GM12875 (cell line): Measurements from ENCODE around the gene DNAJC18.

Experiments
- H3K4me3 ChIP-seq: one replicate; pipeline ENCODE4 v1.5.1; 2011; ENCODE audit warnings: low read depth, low read length, control low read depth
- CTCF ChIP-seq: IDR thresholded peaks from 2 replicates; pipeline ENCODE4 v1.5.1; 2011; ENCODE audit warnings: low read depth, mild to moderate bottlenecking, control low read depth, inconsistent platforms, low read length, moderate library complexity, borderline replicate concordance; ENCODE audit not compliant: insufficient read depth

The DNAJC18 gene

DNA sequence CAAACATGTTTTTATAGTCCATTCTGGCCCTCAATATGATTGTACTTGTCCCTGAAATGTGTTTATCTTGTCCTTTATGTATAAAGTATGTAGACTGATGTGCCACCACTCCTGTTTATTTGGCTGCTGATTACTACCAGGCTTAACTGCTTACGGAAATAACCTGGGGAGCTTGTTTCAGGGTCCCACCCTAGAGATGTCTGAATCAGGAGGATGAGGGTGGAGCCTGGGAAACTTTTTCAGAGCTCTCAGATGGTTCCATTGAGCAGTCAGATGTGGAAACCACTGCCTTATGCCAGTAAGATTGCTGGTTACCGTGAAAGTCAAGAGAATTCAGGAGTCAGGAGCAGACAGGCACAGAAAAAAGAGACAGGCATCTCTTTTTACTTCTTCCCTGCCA lies 75.4 kb downstream of the DNAJC18 start:
- H3K4me3 ChIP-seq: no peak overlapping the region
- TF ChIP-seq CTCF: no peak

DNA sequence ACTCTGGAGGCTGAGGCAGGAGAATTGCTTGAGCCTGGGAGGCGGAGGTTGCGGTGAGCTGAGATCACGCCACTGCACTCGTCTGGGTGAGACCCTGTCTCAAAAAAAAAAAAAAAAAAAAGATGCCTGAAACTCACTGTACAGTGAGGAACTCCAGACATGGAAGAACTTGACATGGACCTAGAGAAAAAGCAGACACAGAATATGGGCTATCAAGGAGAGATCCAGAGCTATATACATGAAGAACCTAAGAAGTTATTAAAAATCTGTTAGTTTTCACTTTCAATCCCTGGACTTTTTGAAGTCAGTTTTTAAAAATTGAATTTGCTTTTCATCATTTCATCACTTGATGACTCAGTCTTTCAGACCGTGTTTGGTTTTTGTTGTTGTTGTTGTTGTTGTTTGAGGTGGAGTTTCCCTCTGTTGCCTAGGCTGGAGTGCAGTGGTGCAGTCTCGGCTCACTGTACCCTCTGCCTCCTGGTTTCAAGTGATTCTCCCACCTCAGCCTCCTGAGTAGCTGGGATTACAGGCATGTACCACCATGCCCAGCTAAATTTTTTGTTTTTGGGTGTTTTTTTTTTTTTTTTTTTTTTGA lies 77.4 kb downstream of the DNAJC18 start:
- no peak for TF ChIP-seq CTCF
- no peak overlapping the region for H3K4me3 ChIP-seq

DNA sequence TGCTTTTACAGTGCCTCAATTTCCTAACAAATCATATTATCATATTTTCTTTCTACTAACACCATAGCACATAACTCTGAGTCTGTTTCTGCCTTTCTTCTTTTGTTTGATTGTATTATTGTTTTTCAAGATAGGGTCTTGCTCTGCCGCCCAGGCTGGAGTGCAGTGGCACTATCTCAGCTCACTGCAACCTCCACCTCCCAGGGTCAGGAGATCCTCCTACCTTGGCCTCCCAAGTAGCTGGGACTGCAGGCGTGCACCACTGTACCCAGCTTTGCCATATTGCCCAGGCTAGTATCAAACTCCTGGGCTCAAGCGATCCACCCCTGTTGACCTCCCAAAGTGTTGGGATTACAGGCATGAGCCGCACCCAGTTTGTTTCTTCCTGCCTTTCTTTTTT lies 78.9 kb downstream of the DNAJC18 start:
- TF ChIP-seq CTCF: no peak
- no peak overlapping the region for H3K4me3 ChIP-seq
